SH-SY5Y (cell line): ENCODE results near the gene PPM1K.

ENCODE experiments used
- GATA2 ChIP-seq: IDR thresholded peaks from 2 replicates; pipeline ENCODE4 v1.6.1; 2011; ENCODE audit warnings: mild to moderate bottlenecking, low read depth, low read length
- GATA3 ChIP-seq: IDR thresholded peaks from 2 replicates; pipeline ENCODE4 v1.6.1; 2011; ENCODE audit warnings: low read depth, mild to moderate bottlenecking, low read length, moderate library complexity

GRCh38 chr4:88211473-88212252 is 72.7 kb downstream of the PPM1K start:
- no peak for TF ChIP-seq GATA2
- TF ChIP-seq GATA3 = no peak
